HG03571 (cell line): ENCODE measurements around the gene CERK.

Source experiments
- ATAC-seq: cut with Tn5 transposase; IDR thresholded peaks from one replicate; pipeline ENCODE4 v1.9.1; 2021; ENCODE audit not compliant: unreplicated experiment

CERK gene

GRCh38 chr22:46764779-46765485 is 26.9 kb upstream of the CERK start:
- no peak for ATAC-seq

GRCh38 chr22:46764140-46764680 is 26.2 kb upstream of the CERK start:
- no peak for ATAC-seq

GRCh38 chr22:46763051-46763705 is 25.1 kb upstream of the CERK start:
- peak; percentile 41 for ATAC-seq

- peak; percentile 63 for ATAC-seq
Measured at GRCh38 chr22:46762238-46763050, 24.4 kb upstream of the CERK start, which contains the start of gene TBC1D22A. TBC1D22A (plus strand) TSS chr22:46762650; CDS start chr22:46762787, 137 bp downstream.

- ATAC-seq, result no peak
Measured at GRCh38 chr22:46761539-46762237, 23.6 kb upstream of the CERK start.

GRCh38 chr22:46761017-46761416 is 23.0 kb upstream of the CERK start:
- no peak for ATAC-seq

GRCh38 chr22:46758867-46759290 is 20.8 kb upstream of the CERK start:
- no peak for ATAC-seq

- ATAC-seq, result no peak
Measured at GRCh38 chr22:46758121-46758520, 20.1 kb upstream of the CERK start.

GRCh38 chr22:46757104-46757503 is 19.1 kb upstream of the CERK start:
- no peak for ATAC-seq

- ATAC-seq, result no peak
Measured at GRCh38 chr22:46756097-46756496, 18.0 kb upstream of the CERK start.

- ATAC-seq, result no peak
Measured at GRCh38 chr22:46755525-46755924, 17.5 kb upstream of the CERK start.

GRCh38 chr22:46754826-46755225 is 16.8 kb upstream of the CERK start:
- no peak for ATAC-seq

GRCh38 chr22:46754110-46754799 is 16.2 kb upstream of the CERK start:
- no peak for ATAC-seq

GRCh38 chr22:46753761-46754109 is 15.7 kb upstream of the CERK start:
- ATAC-seq, result no peak

GRCh38 chr22:46753360-46753759 is 15.3 kb upstream of the CERK start:
- ATAC-seq, result no peak

- no peak for ATAC-seq
Measured at GRCh38 chr22:46752988-46753310, 14.9 kb upstream of the CERK start.

- ATAC-seq, result no peak
Measured at GRCh38 chr22:46752286-46752987, 14.4 kb upstream of the CERK start.

- ATAC-seq, result no peak
Measured at GRCh38 chr22:46750863-46751443, 12.9 kb upstream of the CERK start.

- ATAC-seq, result no peak
Measured at GRCh38 chr22:46750530-46750800, 12.4 kb upstream of the CERK start.
